HEK293T (cell line): ENCODE measurements around the gene SPI1.

ENCODE experiments used
- CTCF ChIA-PET: fragments of 350-600 bp; formaldehyde crosslinking; extraction: SDS; loops from one replicate; lab custom pipeline; 2021; ENCODE audit warnings: antibody characterized with exemption, inconsistent platforms; lab: Yijun Ruan, JAX
- POLR2A ChIA-PET: fragments of 350-600 bp; formaldehyde crosslinking; extraction: SDS; loops from one replicate; lab custom pipeline; 2020; ENCODE audit warnings: antibody characterized with exemption, inconsistent platforms; lab: Yijun Ruan, JAX
- DNase-seq: peaks from one replicate; pipeline ENCODE4 v3.0.0; 2012; ENCODE audit warnings: mixed read lengths; ENCODE audit errors: extremely low spot score
- ARNT ChIP-seq: fragments of 450-650 bp; IDR thresholded peaks from 2 replicates; pipeline ENCODE4 v1.6.1; 2017; ENCODE audit warnings: mild to moderate bottlenecking
- BHLHE40 ChIP-seq: fragments of 450-650 bp; IDR thresholded peaks from 2 replicates; pipeline ENCODE4 v1.6.1; 2016; ENCODE audit warnings: mild to moderate bottlenecking, moderate library complexity, borderline replicate concordance
- CTBP1 ChIP-seq: fragments of 450-650 bp; IDR thresholded peaks from 2 replicates; pipeline ENCODE4 v1.6.1; 2016; ENCODE audit warnings: borderline replicate concordance
- ELF4 ChIP-seq: fragments of 450-650 bp; IDR thresholded peaks from 2 replicates; pipeline ENCODE4 v1.6.1; 2017; ENCODE audit warnings: antibody characterized with exemption
- FOXA1 ChIP-seq: fragments of 450-650 bp; IDR thresholded peaks from 2 replicates; pipeline ENCODE4 v1.6.1; 2016; ENCODE audit warnings: mild to moderate bottlenecking
- FOXK2 ChIP-seq: fragments of 450-650 bp; IDR thresholded peaks from 2 replicates; pipeline ENCODE4 v1.6.1; 2016; ENCODE audit warnings: mild to moderate bottlenecking
- FOXM1 ChIP-seq: fragments of 450-650 bp; IDR thresholded peaks from 2 replicates; pipeline ENCODE4 v1.6.1; 2017; ENCODE audit warnings: mild to moderate bottlenecking, borderline replicate concordance
- HDGF ChIP-seq: fragments of 450-650 bp; IDR thresholded peaks from 2 replicates; pipeline ENCODE4 v1.6.1; 2017; ENCODE audit warnings: antibody characterized with exemption, borderline replicate concordance
- L3MBTL2 ChIP-seq: fragments of 450-650 bp; conservative IDR thresholded peaks from 2 replicates; pipeline ENCODE4 v1.6.1; 2016; ENCODE audit warnings: mild to moderate bottlenecking
- LEF1 ChIP-seq: fragments of 450-650 bp; IDR thresholded peaks from 2 replicates; pipeline ENCODE4 v1.6.1; 2017; ENCODE audit warnings: mild to moderate bottlenecking, borderline replicate concordance
- NFRKB ChIP-seq: fragments of 450-650 bp; IDR thresholded peaks from 2 replicates; pipeline ENCODE4 v1.6.1; 2016; ENCODE audit warnings: mild to moderate bottlenecking, moderate library complexity
- SP1 ChIP-seq: fragments of 450-650 bp; IDR thresholded peaks from 2 replicates; pipeline ENCODE4 v1.6.1; 2017
- SUZ12 ChIP-seq: fragments of 450-650 bp; IDR thresholded peaks from 2 replicates; pipeline ENCODE4 v1.6.1; 2016; ENCODE audit warnings: mild to moderate bottlenecking
- TARDBP ChIP-seq: fragments of 450-650 bp; IDR thresholded peaks from 2 replicates; pipeline ENCODE4 v1.6.1; 2016
- ZNF384 ChIP-seq: fragments of 450-650 bp; IDR thresholded peaks from 2 replicates; pipeline ENCODE4 v1.6.1; 2016
- TF ChIP-seq, protein P1 (sequence below): fragments of 450-650 bp; IDR thresholded peaks from 2 replicates; pipeline ENCODE4 v1.6.1; 2016

SPI1 gene

DNA sequence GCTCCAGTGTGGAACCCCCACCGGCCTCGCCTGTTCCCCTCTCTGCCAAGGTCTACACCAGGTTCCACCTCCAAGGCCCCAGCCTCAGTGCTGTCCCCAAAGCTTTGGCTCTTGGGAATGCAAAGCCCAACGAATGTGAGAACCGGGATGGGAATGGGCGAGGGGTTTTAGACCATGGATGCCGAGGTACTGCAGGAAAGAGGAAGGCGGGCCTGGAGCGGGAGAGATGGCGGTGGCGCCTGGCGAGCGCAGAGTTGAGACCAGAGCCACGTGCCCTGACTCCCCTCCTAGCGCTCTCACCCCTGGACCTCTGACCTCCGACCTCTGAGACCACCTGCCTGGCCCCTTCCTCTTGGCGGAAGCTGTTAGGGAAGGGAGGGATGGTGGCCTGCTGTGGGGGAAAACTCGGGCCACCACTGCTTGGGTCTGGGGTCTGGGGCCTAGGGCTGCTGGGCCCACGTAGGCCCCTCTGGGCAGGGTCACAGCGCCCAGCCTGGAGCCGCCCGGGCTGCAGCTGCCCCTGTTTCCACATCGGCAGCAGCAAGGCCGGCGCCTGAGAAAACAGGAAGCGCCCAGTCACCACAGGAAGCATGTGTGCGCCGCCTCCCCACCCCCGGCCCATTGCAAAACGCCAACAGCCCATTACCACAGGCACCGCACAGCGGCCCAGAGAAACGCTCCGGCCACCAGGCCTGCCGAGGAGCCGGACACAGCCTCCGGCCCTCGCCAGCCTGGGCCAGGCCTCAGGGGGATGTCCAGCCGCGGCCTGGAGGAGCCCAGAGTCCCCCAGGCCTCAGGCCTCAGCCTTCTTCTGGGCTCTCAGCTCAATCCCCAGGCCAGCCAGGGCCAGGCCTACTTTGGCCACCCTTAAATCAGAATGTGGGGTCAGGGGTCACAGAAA is 16.2 kb upstream of the SPI1 start:
- TF ChIP-seq NFRKB (no peak), SUZ12 (no peak), FOXM1 (no peak), SP1 (no peak), ZNF384 (no peak), L3MBTL2 (no peak), FOXA1 (no peak), ARNT (no peak), TARDBP (no peak), BHLHE40 (no peak), HDGF (no peak), FOXK2 (no peak), CTBP1 (no peak)
- TF ChIP-seq, protein P1, sequence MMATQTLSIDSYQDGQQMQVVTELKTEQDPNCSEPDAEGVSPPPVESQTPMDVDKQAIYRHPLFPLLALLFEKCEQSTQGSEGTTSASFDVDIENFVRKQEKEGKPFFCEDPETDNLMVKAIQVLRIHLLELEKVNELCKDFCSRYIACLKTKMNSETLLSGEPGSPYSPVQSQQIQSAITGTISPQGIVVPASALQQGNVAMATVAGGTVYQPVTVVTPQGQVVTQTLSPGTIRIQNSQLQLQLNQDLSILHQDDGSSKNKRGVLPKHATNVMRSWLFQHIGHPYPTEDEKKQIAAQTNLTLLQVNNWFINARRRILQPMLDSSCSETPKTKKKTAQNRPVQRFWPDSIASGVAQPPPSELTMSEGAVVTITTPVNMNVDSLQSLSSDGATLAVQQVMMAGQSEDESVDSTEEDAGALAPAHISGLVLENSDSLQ, result no peak
- POLR2A ChIA-PET, result no interaction called here
- CTCF ChIA-PET, result no interaction called here
- DNase-seq, result no peak

DNA sequence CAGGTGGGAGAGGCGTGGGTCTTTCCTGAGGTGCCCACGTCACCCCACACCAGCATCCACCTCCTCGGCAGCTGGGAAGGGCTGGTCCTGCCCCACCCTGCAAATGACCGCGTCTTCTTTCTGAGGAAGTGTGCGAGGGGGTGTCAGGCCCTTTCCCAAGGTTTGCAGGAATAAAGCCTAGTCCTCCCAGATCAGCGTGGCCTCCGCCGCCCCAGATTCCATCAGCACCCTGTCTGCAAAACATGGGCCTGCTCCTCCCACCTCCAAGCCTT is 15.6 kb upstream of the SPI1 start:
- DNase-seq, result no peak
- ChIA-PET POLR2A (interaction anchor here (1.4 kb wide), 1 partner anchor 8 kb away, joined by 4 read pairs; no protein-coding TSS in a partner anchor), CTCF (interaction anchor here (0.6 to 1.1 kb wide), 2 partner anchors 19 to 301 kb away, joined by 3 to 8 read pairs; no protein-coding TSS in a partner anchor)
- no peak for TF ChIP-seq BHLHE40
- no peak for TF ChIP-seq CTBP1
- no peak for TF ChIP-seq NFRKB
- no peak for TF ChIP-seq ARNT
- no peak for TF ChIP-seq ELF4
- TF ChIP-seq, protein P1, result no peak
- TF ChIP-seq L3MBTL2, result no peak
- no peak for TF ChIP-seq SUZ12
- TF ChIP-seq HDGF, result no peak
- TF ChIP-seq SP1, result no peak
- TF ChIP-seq TARDBP, result no peak
- TF ChIP-seq FOXM1, result no peak
- TF ChIP-seq LEF1, result no peak
- TF ChIP-seq ZNF384, result no peak

DNA sequence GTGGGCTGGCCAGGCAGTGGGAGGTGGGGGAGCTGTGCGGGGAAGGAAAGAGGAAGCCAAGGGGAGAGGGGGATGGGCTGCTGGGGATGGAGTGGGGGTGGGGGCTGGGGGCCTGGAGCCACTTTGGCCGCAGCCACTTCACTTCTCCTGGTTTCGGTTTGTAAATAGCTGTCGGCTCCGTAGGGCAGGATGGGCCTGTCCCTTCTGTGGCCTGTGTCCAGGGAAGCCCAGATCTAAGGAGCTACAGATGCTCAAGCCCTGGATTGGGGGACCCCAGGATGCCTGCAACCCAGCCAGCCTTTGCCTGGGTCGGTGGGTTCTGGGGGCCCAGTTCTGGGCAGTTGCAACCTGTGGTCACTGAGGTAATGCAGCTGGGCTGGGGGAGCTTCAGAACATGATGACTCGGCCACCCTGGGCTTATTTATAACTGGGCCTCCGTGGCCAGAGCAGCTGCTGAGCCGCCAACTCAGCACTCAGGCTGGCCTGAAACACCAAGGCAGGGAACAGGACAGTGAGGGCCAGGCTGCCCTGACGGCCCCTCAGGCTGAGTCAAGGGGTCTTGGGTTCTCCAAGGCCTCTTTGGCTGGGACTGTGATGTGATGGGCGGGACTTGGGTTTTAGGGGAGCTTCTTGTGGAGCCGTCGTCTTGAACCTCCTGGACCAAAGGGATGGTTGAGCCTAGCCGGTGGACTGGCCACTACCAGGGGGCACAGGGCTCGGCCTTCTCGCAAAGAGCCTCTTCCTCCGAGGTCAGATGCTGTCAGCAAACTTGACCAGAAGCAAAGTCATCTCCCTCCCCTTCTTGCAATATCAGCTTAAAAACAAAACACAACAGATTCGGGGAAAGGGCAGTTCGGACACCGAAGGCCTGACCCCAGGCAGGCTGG is 15.1 kb upstream of the SPI1 start:
- TF ChIP-seq FOXK2 (no peak), FOXA1 (no peak)
- no peak for DNase-seq
- POLR2A ChIA-PET, result interaction anchor here (1.4 kb wide), 1 partner anchor 9 kb away, joined by 4 read pairs; no protein-coding TSS in a partner anchor
- CTCF ChIA-PET, result interaction anchor here (0.6 to 1.1 kb wide), 3 partner anchors 18 to 300 kb away, joined by 3 to 8 read pairs (median 3); no protein-coding TSS in a partner anchor

DNA sequence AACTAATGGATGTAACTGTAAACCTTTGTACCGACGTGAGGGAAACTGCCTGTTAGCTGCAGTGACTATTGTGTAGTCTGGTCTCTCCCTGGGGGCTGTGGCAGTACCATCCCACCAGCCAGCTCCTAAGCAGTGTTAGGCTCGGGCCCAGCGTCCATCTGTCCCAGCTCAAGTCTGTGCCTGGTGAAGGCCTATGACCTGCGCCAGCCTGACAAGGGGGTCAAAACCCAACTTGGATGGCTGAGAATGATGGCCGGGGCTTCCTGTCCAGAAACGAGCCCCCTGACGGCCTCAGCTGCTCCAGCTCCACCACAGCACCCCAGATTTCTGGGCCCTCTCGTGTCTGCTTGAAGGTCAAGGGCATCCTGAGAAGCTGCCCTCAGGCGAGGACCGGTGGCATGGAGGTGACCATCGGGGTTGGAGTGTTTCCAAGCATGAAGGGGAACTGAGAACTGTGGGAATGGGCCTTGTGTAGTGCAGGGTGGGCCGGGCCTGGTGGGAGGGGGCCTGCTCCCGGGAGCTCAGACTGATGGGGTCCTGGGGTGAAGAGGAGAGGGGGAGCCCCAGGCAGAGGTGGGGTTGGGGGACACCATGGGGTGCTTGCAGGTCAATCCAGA is 14.3 kb upstream of the SPI1 start:
- no peak for TF ChIP-seq SUZ12
- no peak for TF ChIP-seq L3MBTL2
- TF ChIP-seq ARNT, result no peak
- no peak for TF ChIP-seq ELF4
- no peak for TF ChIP-seq FOXK2
- no peak for TF ChIP-seq HDGF
- TF ChIP-seq ZNF384, result no peak
- TF ChIP-seq FOXM1, result no peak
- TF ChIP-seq NFRKB, result no peak
- TF ChIP-seq FOXA1, result no peak
- no peak for TF ChIP-seq SP1
- CTCF ChIA-PET, result interaction anchor here (0.8 to 1.1 kb wide), 2 partner anchors 18 to 59 kb away, joined by 3 to 8 read pairs; no protein-coding TSS in a partner anchor
- POLR2A ChIA-PET, result interaction anchor here (1.4 to 1.6 kb wide), 2 partner anchors 10 to 15 kb away, joined by 4 to 6 read pairs; partner anchors contain the start of gene SLC39A13
- no peak for DNase-seq

DNA sequence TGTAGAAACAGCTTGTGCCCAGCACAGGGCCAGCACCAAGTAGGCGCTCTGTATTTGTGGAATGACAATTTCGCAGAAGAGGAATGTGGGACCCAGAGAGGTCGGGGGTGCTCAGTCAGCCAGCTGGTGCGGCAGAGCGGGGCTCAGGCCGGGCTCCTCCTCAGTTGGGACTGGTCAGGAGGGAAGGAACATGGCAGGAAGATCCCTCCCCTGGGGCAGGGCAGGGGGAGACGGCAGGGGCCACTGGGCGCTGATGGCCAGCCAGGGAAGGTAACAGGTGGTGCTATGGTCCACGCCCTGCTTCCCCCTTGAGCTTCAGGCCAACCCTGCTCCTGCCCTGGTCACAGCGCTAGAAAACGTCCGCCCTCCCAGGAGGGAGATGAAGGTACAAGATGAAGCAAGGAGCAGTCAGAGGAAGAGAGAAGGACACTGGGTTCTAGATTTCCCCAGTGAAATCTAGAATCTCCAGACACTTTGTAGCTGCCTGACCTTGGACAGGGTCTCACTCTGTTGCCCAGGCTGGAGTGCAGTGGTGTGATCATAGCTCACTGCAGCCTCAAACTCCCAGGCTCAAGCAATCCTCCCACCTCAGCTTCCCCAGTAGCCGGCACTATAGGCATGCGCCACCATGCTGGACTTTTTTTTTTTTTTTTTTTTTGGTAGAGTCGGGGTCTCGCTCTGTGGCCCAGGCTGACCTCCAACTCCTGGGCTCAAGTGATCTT is 13.5 kb upstream of the SPI1 start:
- ChIA-PET POLR2A (interaction anchor here (1.4 to 1.6 kb wide), 2 partner anchors 16 to 35 kb away, joined by 3 to 6 read pairs; partner anchors contain the start of gene SLC39A13), CTCF (interaction anchor here (0.6 to 0.8 kb wide), 2 partner anchors 17 to 60 kb away, joined by 3 read pairs; no protein-coding TSS in a partner anchor)
- DNase-seq, result no peak
- TF ChIP-seq ZNF384 (no peak), CTBP1 (no peak), TARDBP (no peak), BHLHE40 (no peak), FOXA1 (no peak), FOXM1 (no peak), NFRKB (no peak)
